Activated T-helper 2 cell treated with anti-CD3 and anti-CD28 coated beads, Interferon-gamma antibody, Interleukin-2, Interleukin-4, amounts not matched to agents 10 μg/mL and 5 μg/mL and 100 μg/mL, durations not matched to agents 14 hours and 24 hours and 36 hours (primary cell): Measurements from ENCODE around the gene MIEF1. TPM values are rescaled to one million over a fixed set of nuclear protein-coding genes. Genes with fewer than 3 reads are reported as not detected.

Source experiments
- total RNA-seq: library from RNA; stranded (reverse); gene quantifications from 2 replicates; pipeline ENCODE4 v1.2.3, GENCODE V29; 2022

The MIEF1 gene
- total RNA-seq, 1 donor from 2014 or later: 46.9 TPM

Other genes starting within 250 kb of the MIEF1 start
- 2,214 and 2,255 TPM in 2 replicates for gene RPL3, start 182.7 kb upstream of the MIEF1 start, total RNA-seq
- gene SYNGR1, start 152.3 kb upstream of the MIEF1 start, total RNA-seq: not detected in 2 replicates
- gene TAB1, start 102.5 kb upstream of the MIEF1 start, total RNA-seq: 25.4 and 25.8 TPM in 2 replicates
- gene MGAT3, start 45.3 kb upstream of the MIEF1 start, total RNA-seq: 0.11 and 0.21 TPM in 2 replicates
- 339 and 348 TPM in 2 replicates for gene ATF4, start 18.3 kb downstream of the MIEF1 start, total RNA-seq
- 76.9 and 78.4 TPM in 2 replicates for gene RPS19BP1, start 30.5 kb downstream of the MIEF1 start, total RNA-seq
- 0.09 TPM in 2 replicates for gene CACNA1I, start 68.5 kb downstream of the MIEF1 start, total RNA-seq